Measurements from ENCODE around the gene SELENOM. TPM values are rescaled to one million over a fixed set of nuclear protein-coding genes. Genes with fewer than 3 reads are reported as not detected.

Gene SELENOM
- total RNA-seq, 6 experiments from 2014 or later: 237 to 356 (median 265) TPM

- Mint-ChIP-seq H3K4me1 (ENCODE audit: low read depth) (peaks cover 52% of the 10 kb centered on the region), H3K9me3 (no peaks in the 10 kb centered on the region), H3K27me3 (ENCODE audit: insufficient read depth) (peaks cover 35% of the 10 kb centered on the region), H3K4me3 (peak overlapping the region; percentile 31), H3K36me3 (ENCODE audit: low read depth) (peaks cover 15% of the 10 kb centered on the region), H3K27ac (peak overlapping the region; percentile 95)
- TF ChIP-seq CTCF (IDR thresholded peaks at IDR 0.05): no peak
- DNase-seq: peak; percentile 97
Observed at GRCh38 chr22:31102441-31103081, 4.8 kb downstream of the SELENOM start.

- DNase-seq: no peak
- peak overlapping the region; percentile 55; the same call in 1 of the 2 replicates for H3K4me3 Mint-ChIP-seq
- no peak for TF ChIP-seq CTCF (IDR thresholded peaks at IDR 0.05)
Observed at GRCh38 chr22:31100762-31101525, 6.4 kb downstream of the SELENOM start.

GRCh38 chr22:31099841-31100761, 7.3 kb downstream of the SELENOM start:
- H3K27me3 Mint-ChIP-seq (ENCODE audit: insufficient read depth): peaks cover 22% of the 10 kb centered on the region
- no peak for DNase-seq

More at GRCh38 chr22:31100762-31101525, 6.4 kb downstream of the SELENOM start:
- H3K9me3 Mint-ChIP-seq: no peaks in the 10 kb centered on the region
- peaks cover 14% of the 10 kb centered on the region for H3K36me3 Mint-ChIP-seq (ENCODE audit: low read depth)
- H3K4me1 Mint-ChIP-seq (ENCODE audit: low read depth): peaks cover 43% of the 10 kb centered on the region
- H3K27me3 Mint-ChIP-seq (ENCODE audit: insufficient read depth): peaks cover 22% of the 10 kb centered on the region
- peak overlapping the region; percentile 95 for H3K27ac Mint-ChIP-seq

GRCh38 chr22:31099386-31099785, 8.0 kb downstream of the SELENOM start:
- peaks cover 34% of the 10 kb centered on the region for H3K4me1 Mint-ChIP-seq (ENCODE audit: low read depth)
- peaks cover 21% of the 10 kb centered on the region for H3K27me3 Mint-ChIP-seq (ENCODE audit: insufficient read depth)
- peak; percentile 47 for DNase-seq
- H3K9me3 Mint-ChIP-seq: no peaks in the 10 kb centered on the region
- H3K36me3 Mint-ChIP-seq (ENCODE audit: low read depth): peaks cover 27% of the 10 kb centered on the region
- peak overlapping the region; percentile 75 for H3K27ac Mint-ChIP-seq
- no peak for TF ChIP-seq CTCF (IDR thresholded peaks at IDR 0.05)
- no peak overlapping the region for H3K4me3 Mint-ChIP-seq

More at GRCh38 chr22:31099841-31100761, 7.3 kb downstream of the SELENOM start:
- Mint-ChIP-seq H3K9me3 (no peaks in the 10 kb centered on the region), H3K27ac (peak overlapping the region; percentile 75), H3K4me3 (no peak overlapping the region), H3K4me1 (ENCODE audit: low read depth) (peaks cover 34% of the 10 kb centered on the region), H3K36me3 (ENCODE audit: low read depth) (peaks cover 19% of the 10 kb centered on the region)
- TF ChIP-seq CTCF (IDR thresholded peaks at IDR 0.05): no peak

- H3K27me3 Mint-ChIP-seq (ENCODE audit: insufficient read depth): peaks cover 16% of the 10 kb centered on the region
- DNase-seq: no peak
- peaks cover 33% of the 10 kb centered on the region for H3K4me1 Mint-ChIP-seq (ENCODE audit: low read depth)
- H3K4me3 Mint-ChIP-seq: no peak overlapping the region
- no peak for TF ChIP-seq CTCF (IDR thresholded peaks at IDR 0.05)
- H3K27ac Mint-ChIP-seq: 0 out of 2 replicates have a peak overlapping the region, but pooled peaks have one; percentile 16
- peaks cover 31% of the 10 kb centered on the region for H3K36me3 Mint-ChIP-seq (ENCODE audit: low read depth)
- no peaks in the 10 kb centered on the region for H3K9me3 Mint-ChIP-seq
Observed at GRCh38 chr22:31098632-31099110, 8.7 kb downstream of the SELENOM start.
